ENCODE measurements around the gene PAEP. TPM values are rescaled to one million over a fixed set of nuclear protein-coding genes. Genes with fewer than 3 reads are reported as not detected.

The PAEP gene
- polyA plus RNA-seq, 3 donors from 2014 or later: not detected

- Mint-ChIP-seq H3K4me1 (no peaks in the 10 kb centered on the region), H3K36me3 (no peaks in the 10 kb centered on the region), H3K9me3 (no peaks in the 10 kb centered on the region), H3K27me3 (ENCODE audit: low read depth in 3 of 3) (peaks cover 0 to 2% (median 2%) of the 10 kb centered on the region in 3 donors), H3K4me3 (no peak overlapping the region), H3K27ac (no peak overlapping the region)
- no peak for DNase-seq
Observed at GRCh38 chr9:135592625-135593024, 31.1 kb downstream of the PAEP start.

GRCh38 chr9:135596211-135596610 lies 34.7 kb downstream of the PAEP start:
- Mint-ChIP-seq H3K27me3 (ENCODE audit: low read depth in 3 of 3) (peaks cover 0 to 8% (median 2%) of the 10 kb centered on the region in 3 donors), H3K9me3 (no peaks in the 10 kb centered on the region), H3K4me1 (no peaks in the 10 kb centered on the region), H3K27ac (no peak overlapping the region), H3K4me3 (no peak overlapping the region), H3K36me3 (no peaks in the 10 kb centered on the region)
- DNase-seq: no peak

GRCh38 chr9:135600296-135600817 lies 38.8 kb downstream of the PAEP start:
- H3K27me3 Mint-ChIP-seq (ENCODE audit: low read depth in 3 of 3): peaks cover 5 to 8% (median 7%) of the 10 kb centered on the region in 3 donors
- H3K36me3 Mint-ChIP-seq: no peaks in the 10 kb centered on the region
- no peaks in the 10 kb centered on the region for H3K9me3 Mint-ChIP-seq
- no peak overlapping the region for H3K27ac Mint-ChIP-seq
- no peak overlapping the region for H3K4me3 Mint-ChIP-seq
- H3K4me1 Mint-ChIP-seq: no peaks in the 10 kb centered on the region
- DNase-seq: no peak

- H3K9me3 Mint-ChIP-seq: no peaks in the 10 kb centered on the region
- H3K27me3 Mint-ChIP-seq (ENCODE audit: low read depth in 3 of 3): peaks cover 5 to 7% (median 7%) of the 10 kb centered on the region in 3 donors
- H3K27ac Mint-ChIP-seq: no peak overlapping the region
- H3K4me3 Mint-ChIP-seq: no peak overlapping the region
- no peaks in the 10 kb centered on the region for H3K4me1 Mint-ChIP-seq
- no peaks in the 10 kb centered on the region for H3K36me3 Mint-ChIP-seq
- DNase-seq: no peak
Observed at GRCh38 chr9:135601988-135602387, 40.4 kb downstream of the PAEP start.

DNA sequence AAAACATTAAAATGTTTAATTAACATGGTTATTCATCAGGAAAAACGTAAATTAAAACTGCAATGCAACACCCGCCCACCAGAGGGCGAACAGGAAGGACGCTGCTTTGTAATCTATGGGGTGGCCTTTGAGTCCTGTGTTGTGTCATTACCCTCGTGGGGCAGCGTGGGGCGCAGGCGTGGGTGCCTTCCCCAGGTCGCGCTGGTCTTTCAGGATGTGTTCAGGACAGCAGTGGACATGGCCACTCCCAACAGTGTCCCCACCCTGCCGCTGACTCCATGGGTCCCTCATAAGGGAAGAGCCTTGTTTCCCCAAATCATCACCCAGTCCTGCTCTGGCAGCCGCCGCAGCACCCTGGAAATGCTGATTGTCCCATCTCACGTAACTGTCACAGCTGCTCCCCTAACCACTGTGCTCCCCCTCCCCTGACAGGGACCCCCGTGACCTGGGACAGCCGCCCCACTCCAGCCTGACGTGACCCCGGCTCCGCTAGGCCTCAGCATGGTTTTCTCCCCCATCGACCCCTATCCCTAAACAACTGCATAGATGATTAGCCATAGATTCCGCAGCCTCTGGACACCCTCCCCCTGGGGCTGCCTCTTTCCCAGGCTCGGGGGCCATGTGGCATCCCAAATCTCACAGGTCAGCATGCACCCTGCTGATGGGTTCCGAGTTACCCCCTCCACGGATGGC lies 41.4 kb downstream of the PAEP start:
- Mint-ChIP-seq H3K27ac (no peak overlapping the region), H3K36me3 (no peaks in the 10 kb centered on the region), H3K4me3 (no peak overlapping the region), H3K4me1 (no peaks in the 10 kb centered on the region), H3K27me3 (ENCODE audit: low read depth in 3 of 3) (peaks cover 4 to 9% (median 5%) of the 10 kb centered on the region in 3 donors), H3K9me3 (no peaks in the 10 kb centered on the region)
- peak; percentile 19 to 39 (median 28) for DNase-seq

DNA sequence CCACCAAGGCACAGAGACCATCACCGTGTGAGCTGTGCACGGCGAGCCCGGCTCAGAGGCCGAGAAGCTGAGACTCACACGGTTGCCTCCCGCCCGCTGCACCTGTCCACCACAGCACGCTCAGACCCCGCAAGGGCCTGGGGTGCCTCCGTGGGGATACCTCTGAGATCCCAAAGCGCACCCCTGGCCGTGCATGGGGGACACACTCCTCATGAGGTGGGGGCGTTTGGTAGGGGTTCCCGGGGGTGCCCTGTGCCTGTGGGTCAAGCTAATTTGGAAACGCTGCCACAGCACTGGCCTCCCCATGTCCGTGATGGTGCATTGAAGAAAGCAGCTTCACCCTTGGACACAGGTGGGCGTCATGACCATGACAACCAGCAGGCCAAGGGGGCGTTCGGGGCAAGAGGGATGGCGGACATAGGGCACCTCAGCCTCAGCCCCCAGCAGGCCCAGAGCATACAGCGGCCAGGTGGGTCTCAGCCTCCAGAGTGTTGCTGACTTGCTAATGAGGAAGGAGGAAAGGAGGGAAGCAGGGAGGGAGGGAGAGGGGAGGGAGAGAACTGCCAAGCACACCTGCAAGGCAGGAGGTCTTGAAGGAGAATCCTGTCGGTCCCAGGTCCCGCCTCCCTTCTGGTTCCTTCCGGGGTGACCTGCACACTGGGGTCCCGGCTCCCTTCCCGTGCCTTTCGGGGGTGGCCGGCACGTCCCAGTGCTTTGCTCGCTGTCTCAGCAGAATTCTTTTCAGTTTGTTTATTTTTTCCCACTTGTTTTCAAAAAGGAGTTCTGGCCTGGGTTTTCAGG lies 43.1 kb downstream of the PAEP start:
- no peak overlapping the region for H3K4me3 Mint-ChIP-seq

DNA sequence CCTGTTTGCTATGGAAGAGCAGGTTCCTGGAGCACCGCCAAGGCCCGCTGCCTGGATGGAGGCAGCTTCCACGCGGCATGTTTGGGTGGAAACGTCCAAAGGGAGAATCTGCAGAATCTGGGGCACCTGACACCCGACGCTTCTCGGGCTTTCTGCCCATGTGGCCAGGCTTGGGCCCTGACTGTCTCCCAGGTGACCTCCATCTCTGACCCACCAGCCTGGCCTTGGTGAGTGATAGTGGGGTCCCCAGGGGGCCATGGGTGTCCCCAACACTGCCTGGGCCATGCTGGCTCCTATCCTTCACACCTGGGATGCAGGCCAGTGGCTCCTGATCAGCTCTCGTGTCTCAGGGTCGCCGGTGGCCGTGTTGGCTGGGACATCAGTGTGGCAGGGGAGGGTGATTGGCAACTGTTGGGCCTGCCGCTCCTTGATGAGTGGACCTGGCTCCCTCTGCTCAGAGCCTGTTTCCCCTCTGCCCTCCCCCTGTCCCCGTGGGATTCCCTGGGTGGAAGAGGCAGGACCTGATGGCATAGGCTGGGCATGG lies 43.8 kb downstream of the PAEP start:
- no peak overlapping the region for H3K27ac Mint-ChIP-seq
- no peaks in the 10 kb centered on the region for H3K9me3 Mint-ChIP-seq
- H3K36me3 Mint-ChIP-seq: no peaks in the 10 kb centered on the region
- no peak for DNase-seq
- no peak overlapping the region for H3K4me3 Mint-ChIP-seq
- no peaks in the 10 kb centered on the region for H3K4me1 Mint-ChIP-seq
- peaks cover 0 to 9% (median 3%) of the 10 kb centered on the region in 3 donors for H3K27me3 Mint-ChIP-seq (ENCODE audit: low read depth in 3 of 3)

More for the DNA sequence above, 43.1 kb downstream of the PAEP start:
- Mint-ChIP-seq H3K9me3 (no peaks in the 10 kb centered on the region), H3K36me3 (no peaks in the 10 kb centered on the region), H3K27me3 (ENCODE audit: low read depth in 3 of 3) (peaks cover 0 to 9% (median 3%) of the 10 kb centered on the region in 3 donors), H3K4me1 (no peaks in the 10 kb centered on the region), H3K27ac (no peak overlapping the region)
- DNase-seq: no peak

DNA sequence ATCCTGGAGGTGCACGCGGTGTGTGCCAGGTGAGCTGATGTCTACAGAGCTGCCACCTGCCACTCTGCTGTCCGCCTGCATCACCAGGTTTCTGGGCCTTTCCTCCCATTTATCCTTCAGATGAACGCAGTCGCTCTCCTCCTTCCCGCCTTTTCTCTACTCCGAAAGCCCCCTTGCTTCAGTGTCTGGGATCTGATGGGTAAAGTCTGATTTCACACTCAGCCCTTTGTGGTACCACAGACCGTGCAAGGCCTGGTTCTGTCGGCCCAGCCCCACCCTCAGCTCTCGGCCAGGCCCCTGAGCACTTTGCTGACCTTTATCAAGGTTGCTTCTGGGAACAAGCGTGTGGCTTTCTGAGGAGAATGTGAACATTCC lies 45.3 kb downstream of the PAEP start:
- no peaks in the 10 kb centered on the region for H3K36me3 Mint-ChIP-seq
- peaks cover 0 to 9% (median 3%) of the 10 kb centered on the region in 3 donors for H3K27me3 Mint-ChIP-seq (ENCODE audit: low read depth in 3 of 3)
- H3K27ac Mint-ChIP-seq: no peak overlapping the region
- H3K4me1 Mint-ChIP-seq: no peaks in the 10 kb centered on the region
- no peak overlapping the region for H3K4me3 Mint-ChIP-seq
- no peak for DNase-seq
- no peaks in the 10 kb centered on the region for H3K9me3 Mint-ChIP-seq

GRCh38 chr9:135607401-135608293 lies 46.1 kb downstream of the PAEP start:
- Mint-ChIP-seq H3K4me1 (no peaks in the 10 kb centered on the region), H3K9me3 (no peaks in the 10 kb centered on the region), H3K4me3 (no peak overlapping the region), H3K27ac (no peak overlapping the region), H3K36me3 (no peaks in the 10 kb centered on the region), H3K27me3 (ENCODE audit: low read depth in 3 of 3) (peaks cover 0 to 9% (median 1%) of the 10 kb centered on the region in 3 donors)
- DNase-seq: no peak

- Mint-ChIP-seq H3K27ac (no peak overlapping the region), H3K9me3 (no peaks in the 10 kb centered on the region), H3K36me3 (no peaks in the 10 kb centered on the region), H3K4me1 (no peaks in the 10 kb centered on the region), H3K27me3 (ENCODE audit: low read depth in 3 of 3) (peaks cover 0 to 5% (median 0%) of the 10 kb centered on the region in 3 donors), H3K4me3 (no peak overlapping the region)
- no peak for DNase-seq
Observed at GRCh38 chr9:135608294-135608998, 46.9 kb downstream of the PAEP start.

- no peak for DNase-seq
- Mint-ChIP-seq H3K27me3 (ENCODE audit: low read depth in 3 of 3) (peaks cover 0 to 4% (median 0%) of the 10 kb centered on the region in 3 donors), H3K36me3 (no peaks in the 10 kb centered on the region), H3K9me3 (no peaks in the 10 kb centered on the region), H3K4me3 (no peak overlapping the region), H3K27ac (no peak overlapping the region), H3K4me1 (no peaks in the 10 kb centered on the region)
Observed at GRCh38 chr9:135608999-135609317, 47.4 kb downstream of the PAEP start.

- Mint-ChIP-seq H3K4me1 (no peaks in the 10 kb centered on the region), H3K27me3 (ENCODE audit: low read depth in 3 of 3) (peaks cover 0 to 4% (median 0%) of the 10 kb centered on the region in 3 donors), H3K27ac (no peak overlapping the region), H3K36me3 (no peaks in the 10 kb centered on the region), H3K9me3 (no peaks in the 10 kb centered on the region), H3K4me3 (no peak overlapping the region)
- DNase-seq: no peak
Observed at GRCh38 chr9:135609366-135609955, 47.9 kb downstream of the PAEP start.

Data from immature natural killer cell (primary cell).